ENCODE measurements around the gene RBM15B.

DNA sequence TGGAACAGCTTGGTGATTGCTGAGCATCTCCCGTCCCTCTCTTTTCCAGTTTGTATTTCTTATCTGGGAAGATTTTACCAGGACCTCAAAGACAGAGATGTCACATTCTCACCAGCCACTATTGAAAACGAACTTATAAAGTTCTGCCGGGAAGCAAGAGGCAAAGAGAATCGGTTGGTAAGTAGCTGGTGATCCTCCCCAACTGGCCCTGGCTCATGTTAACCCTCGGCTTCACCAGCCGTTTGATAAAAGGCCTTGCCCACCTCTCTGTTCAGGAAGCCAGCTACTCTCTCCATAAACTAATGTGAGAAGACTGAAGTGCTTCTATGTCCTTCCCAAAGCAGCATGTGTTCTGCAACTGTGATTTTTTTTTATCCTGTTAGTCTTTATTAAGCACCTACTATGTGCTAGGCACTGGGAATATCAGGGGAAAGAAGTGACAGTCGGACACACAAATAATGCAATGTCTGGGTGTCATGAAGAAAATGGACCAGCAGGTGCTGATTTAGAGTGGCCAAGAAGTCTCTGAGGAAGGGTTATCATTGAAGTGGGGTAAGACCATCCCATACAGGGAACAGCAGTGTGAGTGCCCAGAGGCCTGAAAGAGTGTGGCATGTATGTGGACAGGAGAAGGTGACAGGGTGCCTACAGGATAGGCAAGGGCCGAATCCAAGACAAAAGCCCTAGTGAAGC is 4.8 kb upstream of the RBM15B start:
- TF ChIP-seq EZH2 (IDR thresholded peaks at IDR 0.05; ENCODE audit: borderline replicate concordance, insufficient read depth, low read depth, low read length, poor library complexity, severe bottlenecking) = no peak
- TF ChIP-seq, protein P1, sequence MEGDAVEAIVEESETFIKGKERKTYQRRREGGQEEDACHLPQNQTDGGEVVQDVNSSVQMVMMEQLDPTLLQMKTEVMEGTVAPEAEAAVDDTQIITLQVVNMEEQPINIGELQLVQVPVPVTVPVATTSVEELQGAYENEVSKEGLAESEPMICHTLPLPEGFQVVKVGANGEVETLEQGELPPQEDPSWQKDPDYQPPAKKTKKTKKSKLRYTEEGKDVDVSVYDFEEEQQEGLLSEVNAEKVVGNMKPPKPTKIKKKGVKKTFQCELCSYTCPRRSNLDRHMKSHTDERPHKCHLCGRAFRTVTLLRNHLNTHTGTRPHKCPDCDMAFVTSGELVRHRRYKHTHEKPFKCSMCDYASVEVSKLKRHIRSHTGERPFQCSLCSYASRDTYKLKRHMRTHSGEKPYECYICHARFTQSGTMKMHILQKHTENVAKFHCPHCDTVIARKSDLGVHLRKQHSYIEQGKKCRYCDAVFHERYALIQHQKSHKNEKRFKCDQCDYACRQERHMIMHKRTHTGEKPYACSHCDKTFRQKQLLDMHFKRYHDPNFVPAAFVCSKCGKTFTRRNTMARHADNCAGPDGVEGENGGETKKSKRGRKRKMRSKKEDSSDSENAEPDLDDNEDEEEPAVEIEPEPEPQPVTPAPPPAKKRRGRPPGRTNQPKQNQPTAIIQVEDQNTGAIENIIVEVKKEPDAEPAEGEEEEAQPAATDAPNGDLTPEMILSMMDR (IDR thresholded peaks at IDR 0.05) = no peak
